Calu3 (cell line): ENCODE results near the gene TNFRSF4. TPM values are rescaled to one million over a fixed set of nuclear protein-coding genes. Genes with fewer than 3 reads are reported as not detected.

Experiments
- BruUV-seq: library from RNA; stranded (reverse); fragments of 400-500 nt; replicated peaks from 2 replicates; lab custom pipeline; 2021; lab: Mats Ljungman, UMichigan
- CTCF ChIA-PET: fragments of 300-600 bp; sonication (Branson Sonifier 250); formaldehyde crosslinking; loops from one replicate; lab custom pipeline; 2022; ENCODE audit warnings: antibody characterized with exemption; lab: Charles Lee
- DNase-seq: peaks from one replicate; pipeline ENCODE4 v3.0.0; 2022
- H3K27ac Mint-ChIP-seq: one replicate; pipeline ENCODE4 v1.8.0; 2022; ENCODE audit warnings: mixed read lengths; ENCODE audit not compliant: unreplicated experiment
- H3K27me3 Mint-ChIP-seq: one replicate; pipeline ENCODE4 v1.8.0; 2022; ENCODE audit warnings: mixed read lengths; ENCODE audit not compliant: unreplicated experiment
- H3K36me3 Mint-ChIP-seq: one replicate; pipeline ENCODE4 v1.8.0; 2022; ENCODE audit warnings: mild to moderate bottlenecking, moderate library complexity, mixed read lengths; ENCODE audit not compliant: insufficient read depth, unreplicated experiment
- H3K4me1 Mint-ChIP-seq: one replicate; pipeline ENCODE4 v1.8.0; 2022; ENCODE audit warnings: mild to moderate bottlenecking, low read depth, mixed read lengths; ENCODE audit not compliant: unreplicated experiment
- H3K4me3 Mint-ChIP-seq: one replicate; pipeline ENCODE4 v1.8.0; 2022; ENCODE audit warnings: mild to moderate bottlenecking, low read depth, moderate library complexity, mixed read lengths; ENCODE audit not compliant: unreplicated experiment
- H3K9me3 Mint-ChIP-seq: one replicate; pipeline ENCODE4 v1.8.0; 2022; ENCODE audit warnings: low read depth, mixed read lengths; ENCODE audit not compliant: unreplicated experiment
- CTCF ChIP-seq: fragments of 200-600 bp; IDR thresholded peaks from one replicate; pipeline ENCODE4 v1.8.0; 2022; ENCODE audit warnings: antibody characterized with exemption; ENCODE audit not compliant: unreplicated experiment
- intact Hi-C: fragments of 100-400 bp; cut with micrococcal nuclease; formaldehyde crosslinking; loops from one replicate; pipeline ENCODE4 v1.10.0; 2022; ENCODE audit not compliant: unreplicated experiment
- total RNA-seq: library from RNA; stranded (reverse); gene quantifications from 2 replicates; pipeline ENCODE4 v1.2.3, GENCODE V29; 2022

Gene TNFRSF4
- total RNA-seq, 1 experiment from 2014 or later, result not detected

DNA sequence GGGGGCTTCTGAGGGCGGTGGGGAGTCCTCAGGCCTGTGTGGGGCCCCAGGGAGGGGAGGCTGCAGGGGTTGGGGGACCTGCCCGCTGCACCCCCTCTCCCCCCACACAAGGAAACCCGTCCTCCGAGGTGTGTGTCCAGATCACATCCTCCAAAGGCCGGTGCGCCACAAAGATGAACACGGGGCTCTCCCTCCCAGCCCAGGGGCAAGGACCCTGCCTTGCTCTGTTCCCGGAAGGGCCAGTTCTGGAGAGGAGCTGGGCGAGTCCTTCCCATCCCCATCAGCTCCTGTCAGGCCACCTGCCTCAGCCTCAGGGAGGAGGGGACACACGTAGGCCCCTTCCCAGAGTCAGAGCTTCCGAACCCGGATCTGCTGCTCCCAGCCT lies 42.8 kb downstream of the TNFRSF4 start:
- intact Hi-C loops, result no loop called here
- no peak for TF ChIP-seq CTCF
- no peak overlapping the region for H3K4me3 Mint-ChIP-seq

DNA sequence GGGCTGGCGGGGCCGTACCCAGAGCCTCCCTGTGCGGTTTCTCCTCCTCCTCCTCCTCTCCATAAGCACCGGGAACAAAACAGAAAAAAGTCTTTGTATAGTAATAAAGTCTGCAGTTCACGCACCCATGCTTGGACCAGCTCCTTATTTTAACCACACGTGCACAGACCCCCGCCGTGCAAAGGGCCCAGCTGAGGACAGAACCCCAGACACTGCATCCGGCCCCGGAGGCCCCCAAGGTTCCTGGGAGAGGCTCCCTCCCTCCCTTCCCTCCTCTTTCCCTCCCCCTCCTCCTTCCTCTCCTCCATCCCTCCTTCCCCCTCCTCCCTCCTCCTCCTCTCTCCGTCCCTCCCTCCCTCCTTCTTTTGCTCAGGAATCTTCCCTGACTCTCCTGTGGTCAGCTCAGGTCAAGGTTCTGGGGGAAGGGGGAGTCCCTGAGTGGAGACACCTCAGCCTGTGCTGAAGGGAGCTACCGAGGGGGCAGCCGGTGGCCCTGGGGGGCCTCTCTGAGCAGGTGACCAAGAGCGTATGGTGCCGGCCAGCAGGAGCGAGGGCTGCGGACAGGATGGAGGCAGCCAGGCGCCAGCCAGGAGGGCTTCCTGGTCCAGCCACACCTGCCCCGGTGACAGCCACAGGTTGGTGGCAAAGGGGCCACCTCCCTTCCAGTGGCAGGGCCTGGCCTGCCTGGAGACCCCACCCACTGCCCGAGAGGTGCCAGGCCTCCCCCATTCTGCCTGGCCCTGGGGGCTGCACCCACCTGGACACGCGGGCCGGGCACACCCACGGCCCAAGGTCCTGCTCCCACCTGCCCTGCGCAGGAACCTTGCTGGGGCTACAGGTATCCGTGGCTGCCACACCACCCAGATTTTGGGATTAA lies 43.5 kb downstream of the TNFRSF4 start:
- DNase-seq, result no peak
- Mint-ChIP-seq H3K9me3 (no peaks in the 10 kb centered on the region), H3K4me1 (peaks cover 6% of the 10 kb centered on the region), H3K27ac (no peak overlapping the region), H3K4me3 (no peak overlapping the region), H3K27me3 (no peaks in the 10 kb centered on the region), H3K36me3 (peaks cover 52% of the 10 kb centered on the region)
- CTCF ChIA-PET, result no interaction called here
- intact Hi-C loops, result no loop called here
- no TSS peak for BruUV-seq
- no peak for TF ChIP-seq CTCF

More for the DNA sequence above, 42.8 kb downstream of the TNFRSF4 start:
- Mint-ChIP-seq H3K36me3 (peaks cover 51% of the 10 kb centered on the region), H3K27ac (no peak overlapping the region), H3K4me1 (no peaks in the 10 kb centered on the region), H3K9me3 (no peaks in the 10 kb centered on the region), H3K27me3 (no peaks in the 10 kb centered on the region)
- no TSS peak for BruUV-seq
- DNase-seq, result no peak
- CTCF ChIA-PET, result no interaction called here

GRCh38 chr1:1169429-1170214 lies 44.3 kb downstream of the TNFRSF4 start:
- Mint-ChIP-seq H3K27me3 (no peaks in the 10 kb centered on the region), H3K36me3 (peaks cover 55% of the 10 kb centered on the region), H3K4me3 (no peak overlapping the region), H3K4me1 (peaks cover 9% of the 10 kb centered on the region), H3K27ac (no peak overlapping the region), H3K9me3 (no peaks in the 10 kb centered on the region)
- CTCF ChIA-PET, result no interaction called here
- BruUV-seq, result no TSS peak
- DNase-seq, result no peak
- no peak for TF ChIP-seq CTCF
- intact Hi-C loops, result loop anchor here (10.0 kb wide), 1 partner anchor 65 kb away; the partner anchor contains the start of genes B3GALT6 and SDF4

- no peak overlapping the region for H3K4me3 Mint-ChIP-seq
- no peaks in the 10 kb centered on the region for H3K27me3 Mint-ChIP-seq
- intact Hi-C loops, result loop anchor here (10.0 kb wide), 1 partner anchor 66 kb away; the partner anchor contains the start of genes B3GALT6 and SDF4
- no TSS peak for BruUV-seq
- CTCF ChIA-PET, result no interaction called here
- H3K36me3 Mint-ChIP-seq, result peaks cover 60% of the 10 kb centered on the region
- DNase-seq, result no peak
- no peak overlapping the region for H3K27ac Mint-ChIP-seq
- H3K9me3 Mint-ChIP-seq, result no peaks in the 10 kb centered on the region
- no peak for TF ChIP-seq CTCF
- H3K4me1 Mint-ChIP-seq, result peaks cover 9% of the 10 kb centered on the region
Observed at GRCh38 chr1:1168451-1169411, 45.2 kb downstream of the TNFRSF4 start.
